Stimulated activated naive CD8-positive, alpha-beta T cell treated with anti-CD3 and anti-CD28 coated beads, Interleukin-15, amount 100 ng/mL, for 72 hours (primary cell): Measurements from ENCODE around the gene EPG5.
A peak's percentile ranks its signal among the peaks of the same experiment; 100 is the strongest.
"Not testable (repeated sequence)": the region's sequence is repeated elsewhere in the genome, so short reads cannot be mapped to it uniquely, and the experiment has no call there.

Source experiments
- ATAC-seq: fragments of 150-1000 bp; cut with Tn5 transposase; 2 replicates; pipeline ENCODE4 v1.10.0; 2021; ENCODE audit warnings: mild to moderate bottlenecking, moderate library complexity
- DNase-seq, 2 donors: peaks; one replicate each; pipeline ENCODE4 v3.0.0; 2021 to 2022
- H3K27ac Mint-ChIP-seq, 2 donors: one replicate each; pipeline ENCODE4 v1.8.0; 2022; ENCODE audit warnings: mild to moderate bottlenecking in 2 of 2, mixed read lengths in 2 of 2, moderate library complexity in 2 of 2
- H3K27me3 Mint-ChIP-seq: one replicate; pipeline ENCODE4 v1.8.0; 2022; ENCODE audit warnings: mixed read lengths
- H3K4me1 Mint-ChIP-seq: one replicate; pipeline ENCODE4 v1.8.0; 2022; ENCODE audit warnings: mild to moderate bottlenecking, mixed read lengths
- H3K4me3 Mint-ChIP-seq, 2 donors: one replicate each; pipeline ENCODE4 v1.8.0; 2022; ENCODE audit warnings: mild to moderate bottlenecking in 2 of 2, mixed read lengths in 2 of 2, moderate library complexity in 1 of 2
- H3K9me3 Mint-ChIP-seq, 2 donors: one replicate each; pipeline ENCODE4 v1.8.0; 2022; ENCODE audit warnings: mixed read lengths in 2 of 2

The EPG5 gene

DNA sequence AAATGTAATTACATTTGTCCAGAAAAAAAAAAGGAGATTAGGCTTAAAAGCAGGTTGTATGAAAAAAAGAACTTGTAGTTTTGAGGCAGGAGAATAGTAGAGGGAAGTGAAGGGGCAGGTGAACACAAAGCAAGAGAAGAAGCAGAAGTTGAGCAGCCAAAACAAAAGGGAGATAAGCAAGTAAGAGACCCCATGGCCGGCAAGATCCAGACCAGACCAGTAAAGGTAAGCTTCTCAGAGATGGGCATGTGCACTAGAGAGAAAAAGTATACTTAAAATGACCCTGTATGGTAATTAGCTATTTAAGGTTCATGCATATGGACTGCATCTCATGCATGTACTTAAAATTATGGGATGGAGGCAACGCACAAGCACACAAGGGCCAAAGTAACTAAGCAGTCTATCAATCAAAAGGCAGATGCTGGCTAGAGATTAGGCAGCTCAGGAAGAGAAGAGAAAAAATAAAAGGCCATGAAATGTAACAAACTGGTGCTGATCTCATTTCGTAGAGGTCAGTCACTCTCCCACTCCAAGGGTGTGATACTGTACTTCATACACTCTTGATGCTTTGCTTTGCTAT, 132.0 kb downstream of the EPG5 start:
- no peaks in the 10 kb centered on the region for H3K9me3 Mint-ChIP-seq
- DNase-seq, result no peak
- peaks cover 62% of the 10 kb centered on the region for H3K27me3 Mint-ChIP-seq
- H3K4me1 Mint-ChIP-seq, result peaks cover 17% of the 10 kb centered on the region
- H3K27ac Mint-ChIP-seq, result no peak overlapping the region
- H3K4me3 Mint-ChIP-seq, result no peak overlapping the region
- no peak for ATAC-seq

DNA sequence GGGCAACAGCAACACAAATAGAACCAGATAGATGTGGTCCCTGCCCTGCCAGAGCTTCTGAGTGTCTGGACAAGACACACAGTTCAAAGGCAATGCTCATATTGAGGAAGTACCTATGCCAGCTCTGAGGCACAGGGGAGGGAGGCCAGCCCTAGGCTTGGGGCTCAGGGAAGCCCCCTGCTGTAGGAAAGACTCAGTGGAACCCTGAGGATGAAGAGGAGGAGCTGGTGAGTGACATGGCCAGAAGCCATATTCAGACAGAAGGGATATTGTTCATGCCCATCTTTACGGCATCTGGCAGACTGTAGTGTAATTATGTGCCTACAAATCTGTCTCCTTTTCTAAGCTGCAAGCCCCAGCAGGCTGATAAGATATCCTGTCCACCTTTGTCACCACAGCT, 132.8 kb downstream of the EPG5 start:
- H3K27ac Mint-ChIP-seq, result no peak overlapping the region
- H3K4me1 Mint-ChIP-seq, result peaks cover 14% of the 10 kb centered on the region
- H3K4me3 Mint-ChIP-seq, result no peak overlapping the region
- H3K27me3 Mint-ChIP-seq, result peaks cover 54% of the 10 kb centered on the region
- no peaks in the 10 kb centered on the region for H3K9me3 Mint-ChIP-seq
- ATAC-seq (no peak), DNase-seq (no peak)

DNA sequence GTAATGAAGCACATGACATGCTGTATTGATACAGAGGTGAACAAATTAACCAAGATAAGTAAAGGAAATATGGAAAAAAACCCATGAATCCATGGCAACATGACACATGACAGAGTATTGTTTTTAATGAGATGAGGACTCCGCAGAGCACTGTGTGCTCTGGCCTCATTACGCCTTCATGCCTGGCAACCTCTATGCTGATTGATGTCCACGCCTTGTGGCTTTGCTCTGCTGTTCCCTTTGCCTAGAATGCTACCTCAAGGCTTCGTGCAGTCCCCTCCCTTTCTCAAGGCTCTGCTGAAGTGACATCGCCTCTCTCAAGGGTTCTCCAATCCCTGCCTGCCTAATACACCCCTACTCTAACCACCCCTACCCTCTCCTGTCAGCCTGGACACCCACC, 133.3 kb downstream of the EPG5 start:
- peaks cover 12% of the 10 kb centered on the region for H3K4me1 Mint-ChIP-seq
- no peak for ATAC-seq
- H3K4me3 Mint-ChIP-seq, result no peak overlapping the region
- no peak for DNase-seq
- H3K27me3 Mint-ChIP-seq, result peaks cover 51% of the 10 kb centered on the region
- no peaks in the 10 kb centered on the region for H3K9me3 Mint-ChIP-seq
- no peak overlapping the region for H3K27ac Mint-ChIP-seq

DNA sequence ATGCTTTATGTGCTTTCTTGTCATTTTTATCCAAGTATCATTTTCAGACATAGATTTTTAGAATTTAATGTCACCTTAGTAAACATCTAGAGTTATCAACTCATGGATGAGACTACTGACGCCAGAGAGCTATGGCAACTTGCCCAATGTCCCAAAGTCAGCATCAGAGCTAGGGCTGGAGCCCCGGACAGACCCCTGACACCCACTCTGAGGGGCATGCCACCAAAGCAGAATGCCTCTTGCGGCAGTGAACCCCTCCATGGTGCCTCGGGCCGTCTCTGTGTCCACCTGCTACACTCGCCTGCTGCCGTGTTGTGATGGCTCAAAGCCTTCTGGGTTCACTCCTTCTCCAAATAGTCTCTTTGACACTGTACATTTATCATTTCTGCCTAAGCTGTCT, 136.2 kb downstream of the EPG5 start:
- H3K9me3 Mint-ChIP-seq, result no peaks in the 10 kb centered on the region
- DNase-seq (no peak), ATAC-seq (no peak)
- peaks cover 39% of the 10 kb centered on the region for H3K27me3 Mint-ChIP-seq
- H3K4me3 Mint-ChIP-seq, result no peak overlapping the region
- H3K4me1 Mint-ChIP-seq, result peaks cover 22% of the 10 kb centered on the region
- no peak overlapping the region for H3K27ac Mint-ChIP-seq

DNA sequence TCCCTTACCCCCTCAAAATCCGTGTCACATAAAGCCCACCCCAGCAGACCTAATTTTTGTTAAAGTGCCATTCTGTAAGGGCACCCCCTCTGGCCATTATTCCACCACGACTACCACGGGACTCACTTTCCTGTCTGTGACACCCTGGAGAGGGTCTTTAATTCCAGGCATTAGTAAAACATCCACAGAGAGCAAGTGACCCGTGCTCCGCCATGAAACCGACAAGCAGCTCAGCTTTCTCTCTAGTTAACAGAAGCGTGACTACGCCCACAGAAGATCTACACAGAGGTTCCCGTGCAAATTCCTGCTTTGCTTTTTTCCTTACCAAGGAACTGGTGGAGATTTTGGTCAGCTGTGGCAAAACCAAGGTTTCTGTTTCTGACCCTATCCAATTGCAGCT, 137.3 kb downstream of the EPG5 start:
- Mint-ChIP-seq H3K4me3 (no peak overlapping the region), H3K27me3 (peaks cover 32% of the 10 kb centered on the region), H3K9me3 (no peaks in the 10 kb centered on the region), H3K27ac (peak overlapping the region in 1 of 2 donors; percentile 35), H3K4me1 (peaks cover 30% of the 10 kb centered on the region)
- DNase-seq, result no peak
- no peak for ATAC-seq

DNA sequence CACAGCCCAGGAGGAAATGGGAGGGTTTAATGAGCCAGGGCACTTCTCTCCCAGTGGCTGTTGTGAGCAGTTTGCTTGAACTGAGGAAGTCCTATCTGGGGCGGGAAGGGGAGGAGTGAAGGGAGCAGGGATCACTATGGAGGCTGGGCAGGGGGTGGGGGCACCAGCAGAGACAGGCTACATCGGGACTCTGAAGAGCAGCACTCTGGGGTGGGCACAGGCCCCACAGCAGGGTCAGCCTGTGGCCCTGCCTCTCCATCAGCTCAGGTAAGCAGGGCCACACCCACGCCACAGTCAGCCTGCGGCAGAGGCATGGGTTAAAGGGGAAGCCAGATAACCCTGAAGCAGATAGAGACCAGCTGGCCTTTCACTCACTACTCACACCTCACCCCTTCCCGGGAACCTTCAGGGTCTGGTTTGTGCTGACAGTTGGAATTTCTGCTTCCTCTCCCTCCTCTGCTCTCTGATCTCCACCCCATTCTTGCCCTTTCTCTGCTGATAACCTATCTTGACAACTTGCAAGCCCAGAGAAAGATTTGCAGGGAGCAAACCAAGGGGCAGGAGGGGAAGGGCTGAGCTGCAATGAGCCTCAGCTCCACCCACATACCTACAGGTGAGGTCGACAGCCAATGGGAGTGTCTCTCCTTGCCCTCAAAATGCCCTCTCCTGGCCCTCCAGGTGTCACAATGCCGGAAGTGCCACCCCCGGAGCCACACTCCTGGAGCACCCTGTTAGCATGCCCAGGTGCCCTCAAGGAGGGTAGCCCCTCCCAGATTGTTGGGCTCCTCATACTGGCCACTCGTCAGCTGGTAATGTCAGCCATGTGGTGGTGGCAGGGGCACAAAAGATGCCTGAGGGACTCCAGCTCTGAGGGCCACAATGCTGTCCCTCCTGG, 138.0 kb downstream of the EPG5 start:
- H3K4me3 Mint-ChIP-seq, result no peak overlapping the region
- no peak overlapping the region for H3K27ac Mint-ChIP-seq
- DNase-seq (no peak), ATAC-seq (no peak)
- H3K27me3 Mint-ChIP-seq, result peaks cover 25% of the 10 kb centered on the region
- H3K9me3 Mint-ChIP-seq, result no peaks in the 10 kb centered on the region
- H3K4me1 Mint-ChIP-seq, result peaks cover 35% of the 10 kb centered on the region

DNA sequence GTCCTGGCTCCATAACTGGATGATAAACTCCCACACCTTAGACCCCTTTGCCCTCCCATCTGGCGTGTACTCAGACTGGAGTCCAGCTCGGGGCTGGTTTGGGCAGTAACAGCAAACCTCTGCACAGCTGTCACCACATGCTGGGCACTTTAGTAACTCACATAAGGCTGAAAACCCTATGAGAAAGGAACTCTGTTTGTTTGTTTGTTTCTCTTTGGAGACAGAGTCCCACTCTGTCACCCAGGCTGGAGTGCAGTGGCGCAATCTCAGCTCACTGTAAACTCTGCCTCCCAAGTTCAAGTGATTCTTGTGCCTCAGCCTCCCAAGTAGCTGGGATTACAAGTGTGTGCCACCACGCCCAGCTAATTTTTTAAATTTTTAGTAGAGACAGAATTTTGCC, 140.4 kb downstream of the EPG5 start:
- ATAC-seq, H3K9me3 Mint-ChIP-seq: not testable (repeated sequence)
- H3K4me1 Mint-ChIP-seq, result peaks cover 35% of the 10 kb centered on the region

DNA sequence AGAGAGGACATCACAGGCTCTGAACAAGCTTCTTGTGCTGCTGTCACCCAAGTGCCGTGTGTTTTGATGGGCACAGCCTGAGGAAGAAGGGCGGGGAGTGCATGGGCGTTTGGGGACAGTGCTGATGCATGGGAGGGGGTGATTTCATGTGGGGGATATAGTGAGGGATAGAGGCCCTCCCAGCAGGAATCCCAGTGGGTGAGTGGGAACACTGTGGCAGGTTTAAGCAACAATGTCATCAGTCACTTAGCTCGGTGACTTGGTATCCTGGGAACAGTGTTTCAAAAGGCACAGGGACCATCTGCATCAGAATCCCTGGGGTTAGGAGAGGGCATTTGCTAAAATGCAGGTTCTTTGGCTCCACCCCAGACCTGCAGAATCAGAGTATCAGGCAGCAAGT, 141.0 kb downstream of the EPG5 start:
- ATAC-seq (no peak), DNase-seq (no peak)
- H3K4me3 Mint-ChIP-seq, result no peak overlapping the region
- peaks cover 35% of the 10 kb centered on the region for H3K4me1 Mint-ChIP-seq
- peaks cover 33% of the 10 kb centered on the region for H3K27me3 Mint-ChIP-seq
- H3K9me3 Mint-ChIP-seq, result peaks cover 0 to 4% of the 10 kb centered on the region in 2 donors
- H3K27ac Mint-ChIP-seq, result peak overlapping the region in 1 of 2 donors; percentile 23

More for the DNA sequence above, 140.4 kb downstream of the EPG5 start:
- not testable (repeated sequence) for H3K4me3 Mint-ChIP-seq, H3K27ac Mint-ChIP-seq, DNase-seq
- peaks cover 27% of the 10 kb centered on the region for H3K27me3 Mint-ChIP-seq

DNA sequence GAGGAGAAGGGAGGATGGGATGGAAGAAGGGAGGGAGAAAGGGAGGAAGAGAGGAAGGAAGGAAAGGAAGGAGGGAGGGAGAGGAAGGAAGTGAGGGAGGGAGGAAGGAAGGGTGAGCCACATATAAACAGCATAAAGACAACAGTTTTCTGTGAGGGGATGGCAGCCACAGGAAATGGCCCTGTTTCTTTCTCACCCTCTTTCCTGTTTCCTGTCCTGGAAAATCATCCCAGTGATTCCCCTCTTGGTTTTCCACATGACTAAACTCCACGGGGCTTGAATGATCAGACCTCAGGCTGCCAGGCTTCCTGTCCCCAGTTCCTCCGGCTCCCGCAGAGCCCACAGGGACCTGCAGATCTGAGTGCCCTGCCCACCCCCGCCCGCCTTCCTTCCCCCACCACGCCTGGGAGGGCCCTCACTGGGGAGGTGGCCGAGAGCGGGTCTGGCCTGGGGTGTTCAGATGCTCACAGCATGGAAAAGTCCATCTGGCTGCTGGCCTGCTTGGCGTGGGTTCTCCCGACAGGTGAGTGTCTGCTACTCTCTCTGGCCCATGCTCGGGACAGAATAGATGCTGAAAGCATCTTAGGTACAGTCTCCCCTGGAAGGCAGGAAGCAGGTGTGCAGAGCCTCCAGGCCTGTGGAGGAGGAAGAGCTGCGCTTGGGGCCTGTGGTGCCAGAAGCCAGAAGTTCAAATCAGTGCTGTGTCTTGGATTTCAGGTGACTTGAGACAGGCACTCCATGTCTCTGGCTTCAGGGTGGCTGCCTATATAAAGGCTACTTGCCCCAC, 141.7 kb downstream of the EPG5 start, which contains the start of gene SIGLEC15:
TSS of gene SIGLEC15 (plus strand) at position 418 of the 787 bp plus-strand sequence. CDS start at position 472, 54 bp downstream.
- Mint-ChIP-seq H3K27ac (peak within 1 kb of the TSS in 1 of 2 donors; percentile 23), H3K27me3 (peaks cover 39% of the 10 kb centered on the region), H3K4me1 (peaks cover 35% of the 10 kb centered on the region), H3K4me3 (no peak within 1 kb of the TSS), H3K9me3 (peaks cover 0 to 4% of the 10 kb centered on the region in 2 donors)
- ATAC-seq, result peak; percentile 43
- DNase-seq, result no peak

DNA sequence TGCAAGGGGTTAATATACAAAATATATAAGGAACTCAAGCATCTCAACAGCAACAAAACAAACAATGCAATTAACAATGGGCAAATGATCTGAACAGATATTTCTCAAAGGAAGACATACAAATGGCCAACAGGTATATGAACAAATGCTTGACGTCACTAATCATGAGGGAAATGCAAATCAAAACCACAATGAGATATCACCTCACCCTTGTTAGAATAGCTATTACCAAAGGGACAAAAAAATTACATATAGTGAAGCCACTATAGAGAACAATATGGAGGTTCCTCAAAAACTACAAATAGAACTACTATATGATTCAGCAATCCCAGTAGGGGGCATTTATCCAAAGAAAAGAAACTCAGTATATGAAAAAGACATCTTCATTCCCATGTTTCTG, 145.4 kb downstream of the EPG5 start:
- DNase-seq, result no peak
- no peak for ATAC-seq
- Mint-ChIP-seq H3K9me3 (peaks cover 3 to 6% of the 10 kb centered on the region in 2 donors), H3K4me1 (peaks cover 16% of the 10 kb centered on the region), H3K27ac (no peak overlapping the region), H3K27me3 (peaks cover 27% of the 10 kb centered on the region), H3K4me3 (no peak overlapping the region)

DNA sequence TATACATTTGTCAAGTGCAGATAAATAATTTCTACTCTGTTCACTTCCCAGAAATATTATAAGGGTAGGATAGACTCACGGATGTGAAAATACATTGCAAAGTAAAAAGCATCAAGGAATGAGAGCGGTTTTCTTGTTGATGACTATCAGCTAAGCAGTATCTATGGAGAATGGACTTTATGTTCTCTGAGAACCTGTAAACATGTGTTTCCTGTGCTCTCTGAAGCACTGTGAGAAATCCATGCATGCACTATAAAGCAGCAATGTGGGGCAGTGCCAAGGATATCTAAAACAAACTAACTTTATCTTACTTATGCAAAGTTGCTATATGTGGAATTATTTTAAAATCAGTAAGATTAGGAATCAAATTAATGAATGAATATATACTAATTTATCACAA, 146.1 kb downstream of the EPG5 start:
- H3K4me1 Mint-ChIP-seq, result peaks cover 14% of the 10 kb centered on the region
- H3K27ac Mint-ChIP-seq, result no peak overlapping the region
- no peak overlapping the region for H3K4me3 Mint-ChIP-seq
- H3K27me3 Mint-ChIP-seq, result peaks cover 24% of the 10 kb centered on the region
- peaks cover 9 to 13% of the 10 kb centered on the region in 2 donors for H3K9me3 Mint-ChIP-seq
- DNase-seq, result no peak
- ATAC-seq, result no peak

DNA sequence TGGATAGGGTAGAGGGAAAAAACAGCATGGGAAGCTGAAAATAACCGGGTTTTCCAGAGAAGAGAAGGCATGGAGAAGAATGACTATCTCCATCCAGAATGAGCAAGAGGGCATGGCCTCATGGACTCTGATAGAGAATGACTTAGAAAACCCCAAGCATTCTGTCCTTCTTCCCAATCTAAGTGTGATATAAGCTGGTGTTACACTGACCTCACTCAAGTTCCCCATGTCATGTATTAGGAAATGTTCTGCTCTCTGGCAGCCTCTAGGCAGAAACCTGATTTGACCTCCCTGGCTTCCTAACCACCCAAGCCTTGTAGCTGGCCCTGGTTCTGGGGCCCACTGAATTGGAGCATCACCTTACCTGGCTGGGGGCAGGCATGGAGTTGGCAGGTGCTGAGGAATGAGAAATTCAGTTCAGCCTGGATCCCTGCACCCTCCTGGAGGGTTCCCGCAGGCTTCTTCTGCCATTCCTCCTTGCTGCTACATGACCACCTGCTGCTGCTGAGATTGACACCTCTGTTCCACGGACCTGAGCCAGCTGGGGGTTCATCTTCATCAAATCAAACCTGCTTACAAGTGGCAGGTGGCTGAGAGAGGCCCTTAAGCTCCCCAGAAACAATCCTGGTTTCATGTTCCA, 146.9 kb downstream of the EPG5 start:
- H3K9me3 Mint-ChIP-seq, result peaks cover 16 to 19% of the 10 kb centered on the region in 2 donors
- H3K27me3 Mint-ChIP-seq, result peaks cover 20% of the 10 kb centered on the region
- H3K4me1 Mint-ChIP-seq, result peaks cover 6% of the 10 kb centered on the region
- no peak overlapping the region for H3K27ac Mint-ChIP-seq
- ATAC-seq (no peak), DNase-seq (no peak)
- H3K4me3 Mint-ChIP-seq, result no peak overlapping the region

DNA sequence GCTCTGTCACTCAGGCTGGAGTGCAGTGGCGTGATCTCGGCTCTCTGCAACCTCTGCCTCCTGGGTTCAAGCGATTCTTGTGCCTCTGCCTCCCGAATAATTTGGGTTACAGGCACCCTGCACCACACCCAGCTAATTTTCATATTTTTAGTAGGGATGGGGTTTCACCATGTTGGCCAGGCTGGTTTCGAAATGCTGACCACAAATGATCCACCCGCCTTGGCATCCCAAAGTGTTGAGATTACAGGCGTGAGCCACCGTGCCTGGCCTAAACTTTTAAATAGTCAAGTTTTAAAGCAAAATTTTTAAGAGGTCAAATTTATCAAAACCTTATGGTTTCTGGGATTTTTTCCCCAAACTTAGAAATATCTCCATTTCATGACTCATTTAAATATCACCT, 148.4 kb downstream of the EPG5 start:
- ATAC-seq, H3K27ac Mint-ChIP-seq, H3K4me3 Mint-ChIP-seq, DNase-seq, H3K4me1 Mint-ChIP-seq: not testable (repeated sequence)
- Mint-ChIP-seq H3K9me3 (peaks cover 16 to 19% of the 10 kb centered on the region in 2 donors), H3K27me3 (peaks cover 20% of the 10 kb centered on the region)

DNA sequence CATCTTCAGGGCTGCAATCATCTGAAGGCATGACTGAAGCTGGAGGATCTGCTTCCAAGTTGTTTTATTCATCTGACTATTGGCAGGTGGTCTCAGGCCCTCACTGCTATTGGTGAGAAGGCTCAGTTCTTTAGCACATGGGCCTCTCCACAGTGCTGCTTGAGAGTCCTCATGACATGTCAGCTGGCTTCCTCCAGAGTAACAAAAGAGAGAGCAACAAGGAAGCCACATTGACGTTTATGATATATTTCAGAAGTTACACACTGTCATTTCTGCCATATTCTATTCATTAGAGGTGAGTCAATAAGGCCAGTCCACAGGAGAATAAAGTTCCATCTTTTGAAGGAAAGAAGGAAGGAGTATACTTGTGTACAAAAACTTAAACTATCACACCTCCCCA, 149.6 kb downstream of the EPG5 start:
- no peak for DNase-seq
- peaks cover 20% of the 10 kb centered on the region for H3K27me3 Mint-ChIP-seq
- H3K27ac Mint-ChIP-seq, result no peak overlapping the region
- H3K4me1 Mint-ChIP-seq, result no peaks in the 10 kb centered on the region
- H3K4me3 Mint-ChIP-seq, result no peak overlapping the region
- ATAC-seq, result peak; percentile 66
- H3K9me3 Mint-ChIP-seq, result peaks cover 16 to 19% of the 10 kb centered on the region in 2 donors

DNA sequence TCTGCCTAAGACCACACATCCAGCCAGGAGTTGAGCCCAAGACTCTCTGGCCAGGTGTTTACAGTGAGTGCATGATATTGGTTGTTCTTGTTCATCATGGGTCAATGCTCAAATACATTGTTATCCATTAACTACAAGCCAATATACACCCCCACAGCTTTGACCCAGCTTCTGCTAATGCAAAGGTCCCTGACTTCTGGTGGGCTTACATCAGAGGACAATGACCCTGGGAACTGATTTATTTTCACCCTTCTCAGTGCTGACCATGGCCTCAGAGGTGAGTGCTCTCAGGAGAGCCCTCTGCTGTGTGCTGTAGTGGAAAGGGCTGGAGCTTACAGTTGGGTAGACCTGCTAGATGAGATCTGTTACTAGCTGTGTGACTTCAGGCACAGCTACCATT, 152.4 kb downstream of the EPG5 start:
- Mint-ChIP-seq H3K4me1 (peaks cover 12% of the 10 kb centered on the region), H3K9me3 (peaks cover 16 to 24% of the 10 kb centered on the region in 2 donors)
- not testable (repeated sequence) for ATAC-seq, H3K4me3 Mint-ChIP-seq, H3K27ac Mint-ChIP-seq, H3K27me3 Mint-ChIP-seq, DNase-seq
